ENCODE data around the gene XXYLT1.

The XXYLT1 gene

DNA sequence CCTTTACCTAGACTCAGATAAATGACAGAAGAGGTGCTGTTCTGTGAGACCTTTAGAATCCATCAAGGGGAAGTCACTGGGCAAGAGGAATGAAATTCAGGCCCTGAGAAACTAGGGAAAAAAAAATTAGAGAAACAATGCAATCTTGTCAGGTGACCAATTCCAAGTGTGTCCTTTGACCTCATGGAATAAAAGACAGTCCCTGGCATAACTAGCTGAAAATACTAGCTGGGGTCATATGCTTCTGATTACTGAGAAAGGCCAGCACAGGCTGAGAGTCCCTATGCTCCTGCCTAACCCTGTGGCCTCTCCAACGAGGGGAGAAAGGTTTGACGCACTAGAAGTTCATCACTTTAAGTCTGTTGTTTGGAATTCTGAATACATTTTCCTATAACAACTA is 167.3 kb downstream of the XXYLT1 start:
- Histone ChIP-seq H3F3A (ENCODE audit: insufficient read depth) (no peaks in the 10 kb centered on the region), H3K79me2 (ENCODE audit: insufficient read depth, low read length) (no peaks in the 10 kb centered on the region), H3K4me3 (ENCODE audit: insufficient read depth, low read length, poor library complexity, severe bottlenecking) (no peak overlapping the region), H3K9ac (ENCODE audit: low read length) (no peak overlapping the region), H3K4me2 (ENCODE audit: low read depth, low read length, poor library complexity, severe bottlenecking) (no peak overlapping the region), H2AFZ (ENCODE audit: low read depth, low read length, severe bottlenecking) (no peak overlapping the region), H3K27me3 (ENCODE audit: low read length) (no peaks in the 10 kb centered on the region), H3K36me3 (ENCODE audit: low read length) (no peaks in the 10 kb centered on the region), H3K9me3 (ENCODE audit: insufficient read depth, low read length) (no peaks in the 10 kb centered on the region), H3K27ac (ENCODE audit: low read depth, low read length) (no peak overlapping the region), H3K9me2 (replicated peaks; ENCODE audit: insufficient read depth, low read length) (no peaks in the 10 kb centered on the region), H4K20me1 (ENCODE audit: low read depth, low read length) (no peaks in the 10 kb centered on the region)
- no peak for TF ChIP-seq EZH2phosphoT487 (conservative IDR thresholded peaks at IDR 0.05; ENCODE audit: low read length)
- TF ChIP-seq, protein P1, sequence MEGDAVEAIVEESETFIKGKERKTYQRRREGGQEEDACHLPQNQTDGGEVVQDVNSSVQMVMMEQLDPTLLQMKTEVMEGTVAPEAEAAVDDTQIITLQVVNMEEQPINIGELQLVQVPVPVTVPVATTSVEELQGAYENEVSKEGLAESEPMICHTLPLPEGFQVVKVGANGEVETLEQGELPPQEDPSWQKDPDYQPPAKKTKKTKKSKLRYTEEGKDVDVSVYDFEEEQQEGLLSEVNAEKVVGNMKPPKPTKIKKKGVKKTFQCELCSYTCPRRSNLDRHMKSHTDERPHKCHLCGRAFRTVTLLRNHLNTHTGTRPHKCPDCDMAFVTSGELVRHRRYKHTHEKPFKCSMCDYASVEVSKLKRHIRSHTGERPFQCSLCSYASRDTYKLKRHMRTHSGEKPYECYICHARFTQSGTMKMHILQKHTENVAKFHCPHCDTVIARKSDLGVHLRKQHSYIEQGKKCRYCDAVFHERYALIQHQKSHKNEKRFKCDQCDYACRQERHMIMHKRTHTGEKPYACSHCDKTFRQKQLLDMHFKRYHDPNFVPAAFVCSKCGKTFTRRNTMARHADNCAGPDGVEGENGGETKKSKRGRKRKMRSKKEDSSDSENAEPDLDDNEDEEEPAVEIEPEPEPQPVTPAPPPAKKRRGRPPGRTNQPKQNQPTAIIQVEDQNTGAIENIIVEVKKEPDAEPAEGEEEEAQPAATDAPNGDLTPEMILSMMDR (IDR thresholded peaks at IDR 0.05; ENCODE audit: insufficient read depth, low read length, poor library complexity, severe bottlenecking): no peak

DNA sequence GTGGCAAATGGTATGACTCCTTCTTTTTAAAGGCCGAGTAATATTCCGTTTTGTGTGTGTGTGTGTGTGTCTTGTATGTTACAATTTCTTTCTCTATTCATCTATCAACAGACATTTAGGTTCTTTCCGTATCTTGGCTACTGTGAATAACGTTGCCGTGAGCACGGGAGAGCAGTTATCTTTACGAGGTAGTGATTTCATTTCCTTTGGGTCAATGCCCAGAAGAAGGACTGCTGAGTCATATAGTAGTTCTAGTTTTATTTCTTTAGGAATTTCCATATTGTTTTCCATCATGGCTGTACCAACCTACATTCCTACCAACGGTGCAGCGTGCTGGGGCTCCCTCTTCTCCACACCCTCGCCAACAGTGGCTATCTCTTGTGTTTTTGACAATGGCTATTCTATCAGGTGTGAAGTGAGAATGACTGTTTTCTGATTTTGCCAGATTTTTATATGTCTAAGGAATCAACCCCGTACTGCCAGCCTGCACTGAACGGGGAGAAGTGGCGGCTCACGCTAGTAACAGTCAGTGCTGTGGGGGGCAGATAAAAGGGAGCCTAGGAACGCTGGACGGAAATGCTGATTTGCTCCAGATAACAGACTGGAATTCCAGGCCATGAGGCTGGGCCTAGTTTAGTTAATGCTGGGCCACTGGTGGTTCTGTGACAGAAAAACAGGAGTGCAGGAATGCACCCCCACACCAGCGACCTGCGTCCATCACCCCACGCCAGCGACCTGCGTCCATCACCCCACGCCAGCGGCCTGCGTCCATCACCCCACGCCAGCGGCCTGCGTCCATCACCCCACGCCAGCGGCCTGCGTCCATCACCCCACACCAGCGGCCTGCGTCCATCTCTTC is 168.1 kb downstream of the XXYLT1 start:
- Histone ChIP-seq H2AFZ (ENCODE audit: low read depth, low read length, severe bottlenecking) (no peak overlapping the region), H3K36me3 (ENCODE audit: low read length) (no peaks in the 10 kb centered on the region), H3K4me3 (ENCODE audit: insufficient read depth, low read length, poor library complexity, severe bottlenecking) (no peak overlapping the region), H3K79me2 (ENCODE audit: insufficient read depth, low read length) (no peaks in the 10 kb centered on the region), H3K9ac (ENCODE audit: low read length) (no peak overlapping the region), H3K9me3 (ENCODE audit: insufficient read depth, low read length) (no peaks in the 10 kb centered on the region), H3K9me2 (replicated peaks; ENCODE audit: insufficient read depth, low read length) (no peaks in the 10 kb centered on the region), H3K27ac (ENCODE audit: low read depth, low read length) (no peak overlapping the region), H3K4me2 (ENCODE audit: low read depth, low read length, poor library complexity, severe bottlenecking) (no peak overlapping the region), H4K20me1 (ENCODE audit: low read depth, low read length) (no peaks in the 10 kb centered on the region), H3K27me3 (ENCODE audit: low read length) (no peaks in the 10 kb centered on the region), H3F3A (ENCODE audit: insufficient read depth) (no peaks in the 10 kb centered on the region)
- TF ChIP-seq, protein P1 (IDR thresholded peaks at IDR 0.05; ENCODE audit: insufficient read depth, low read length, poor library complexity, severe bottlenecking): no peak
- TF ChIP-seq EZH2phosphoT487 (conservative IDR thresholded peaks at IDR 0.05; ENCODE audit: low read length): no peak

DNA sequence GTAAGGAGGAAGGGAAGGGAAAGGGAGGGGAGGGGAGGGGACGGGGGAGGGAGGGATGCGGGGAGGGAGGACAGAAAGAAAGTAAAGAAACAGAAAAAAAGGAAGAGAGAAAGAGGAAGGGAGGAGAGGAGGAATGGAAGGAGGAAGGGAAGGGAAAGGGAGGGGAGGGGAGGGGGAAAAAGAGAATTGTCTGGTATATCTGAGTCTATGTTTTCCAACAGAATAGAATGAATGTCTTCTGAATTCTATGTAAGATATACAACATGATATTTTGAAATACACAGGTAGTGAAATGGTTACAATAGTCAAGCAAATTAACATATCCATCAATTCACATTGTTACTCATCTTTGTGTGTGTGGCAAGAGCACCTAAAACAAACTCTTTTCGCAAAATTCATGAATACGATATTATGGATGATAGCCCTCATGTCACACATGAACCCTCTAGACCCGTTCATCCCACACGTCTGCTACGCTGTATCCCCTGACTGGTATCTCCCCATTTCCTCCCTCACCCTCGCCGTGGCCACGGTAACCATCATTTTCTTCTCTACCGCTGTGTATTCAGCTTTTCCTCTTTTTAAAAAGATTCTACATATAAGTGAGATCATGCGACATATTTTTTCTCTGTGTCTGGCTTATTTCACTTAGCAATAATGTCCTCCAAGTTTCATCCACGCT is 168.9 kb downstream of the XXYLT1 start:
- Histone ChIP-seq H2AFZ (ENCODE audit: low read depth, low read length, severe bottlenecking) (no peak overlapping the region), H3K9ac (ENCODE audit: low read length) (no peak overlapping the region), H3K9me2 (replicated peaks; ENCODE audit: insufficient read depth, low read length) (no peaks in the 10 kb centered on the region), H4K20me1 (ENCODE audit: low read depth, low read length) (no peaks in the 10 kb centered on the region), H3K36me3 (ENCODE audit: low read length) (no peaks in the 10 kb centered on the region), H3K27ac (ENCODE audit: low read depth, low read length) (no peak overlapping the region), H3K27me3 (ENCODE audit: low read length) (no peaks in the 10 kb centered on the region), H3K79me2 (ENCODE audit: insufficient read depth, low read length) (no peaks in the 10 kb centered on the region), H3K4me3 (ENCODE audit: insufficient read depth, low read length, poor library complexity, severe bottlenecking) (no peak overlapping the region), H3K9me3 (ENCODE audit: insufficient read depth, low read length) (no peaks in the 10 kb centered on the region), H3F3A (ENCODE audit: insufficient read depth) (no peaks in the 10 kb centered on the region), H3K4me2 (ENCODE audit: low read depth, low read length, poor library complexity, severe bottlenecking) (no peak overlapping the region)
- TF ChIP-seq EZH2phosphoT487 (conservative IDR thresholded peaks at IDR 0.05; ENCODE audit: low read length): no peak
- TF ChIP-seq, protein P1 (IDR thresholded peaks at IDR 0.05; ENCODE audit: insufficient read depth, low read length, poor library complexity, severe bottlenecking): no peak

Data from SU-DHL-6 (cell line).